ENCODE results near the gene HMGB1.

Gene HMGB1

DNA sequence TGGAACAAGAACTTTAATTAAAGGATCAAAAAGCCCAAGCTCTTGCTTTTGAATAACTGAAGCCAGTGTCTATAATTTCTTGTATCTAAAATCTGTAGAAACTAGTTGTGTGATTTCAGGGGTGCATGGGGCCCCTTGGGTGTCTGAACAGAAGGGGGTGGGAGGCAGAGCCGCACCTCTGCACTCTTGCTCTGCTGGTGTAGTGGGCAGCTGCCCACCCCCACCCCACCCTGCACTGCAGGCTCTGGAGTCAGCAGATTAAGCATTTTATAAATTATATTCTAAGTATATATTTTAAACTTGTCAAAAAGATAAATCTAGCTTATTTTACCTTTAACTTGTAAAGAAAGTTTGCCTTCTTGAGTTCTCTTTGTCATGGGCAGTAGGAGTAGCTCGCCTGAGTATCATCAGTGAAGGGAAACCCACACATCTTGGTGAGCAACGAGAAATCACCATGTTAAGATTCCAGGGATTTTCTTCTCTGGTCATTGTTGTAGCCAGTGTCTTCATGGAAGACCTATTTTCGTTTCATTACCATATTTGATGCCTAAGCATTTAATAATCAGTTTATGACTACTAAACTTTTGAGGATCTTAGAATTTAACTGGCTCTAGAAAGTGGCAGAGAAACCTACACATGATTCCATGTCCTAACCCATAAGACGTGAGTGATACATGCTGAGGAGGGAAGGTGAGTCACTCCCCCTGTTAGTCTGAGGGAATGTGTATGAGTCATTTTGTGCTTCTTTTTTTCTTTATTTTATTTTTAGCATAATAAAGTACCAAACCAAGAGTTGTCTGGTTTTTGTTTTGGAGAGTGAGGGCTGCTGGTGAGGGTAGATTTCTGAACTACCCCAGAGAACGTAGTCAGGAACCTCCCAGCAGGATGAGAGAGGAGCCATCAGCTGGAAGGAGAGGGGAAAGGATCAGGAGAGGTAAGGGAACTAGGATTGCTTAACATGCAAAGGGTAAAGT, 35.7 kb downstream of the HMGB1 start:
- peak; percentile 51 for DNase-seq

DNA sequence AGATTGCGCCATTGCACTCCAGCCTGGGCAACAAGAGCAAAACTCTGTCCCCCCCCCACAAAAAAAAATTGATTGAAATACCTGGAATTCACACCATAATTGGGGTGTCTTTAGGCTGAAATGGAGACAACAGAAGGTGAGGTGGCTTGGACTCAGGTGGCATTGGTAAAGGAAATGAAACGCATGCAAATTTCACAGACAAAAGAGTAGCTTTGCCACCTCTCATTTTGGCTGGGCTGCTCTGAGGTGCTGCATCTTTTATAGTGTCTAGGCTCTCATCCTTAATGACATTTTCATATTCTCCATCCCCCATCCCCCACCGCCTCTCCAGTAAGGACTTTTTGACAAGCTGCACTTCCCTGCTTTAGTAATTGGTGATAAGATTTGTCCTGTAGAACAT, 36.5 kb downstream of the HMGB1 start:
- DNase-seq: no peak

DNA sequence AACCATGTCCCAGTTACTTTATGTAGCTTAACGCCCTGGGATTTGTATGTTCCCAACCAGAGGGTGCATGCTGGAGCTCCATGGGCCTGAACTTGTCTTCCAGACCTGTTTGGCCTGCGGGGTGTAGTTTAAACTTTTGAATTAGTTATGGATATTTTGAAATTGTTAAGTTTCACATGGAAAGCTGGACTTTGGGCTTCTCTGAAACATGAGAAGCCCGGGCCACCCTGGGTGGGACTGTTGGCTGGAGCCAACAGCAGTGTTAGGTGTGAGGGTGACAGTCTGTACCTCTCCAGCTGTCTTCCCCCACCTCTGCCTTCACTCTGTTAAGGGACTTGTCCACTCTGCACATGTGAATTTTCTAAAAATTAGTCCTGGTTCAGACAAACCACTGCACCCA, 41.8 kb downstream of the HMGB1 start:
- no peak for DNase-seq

DNA sequence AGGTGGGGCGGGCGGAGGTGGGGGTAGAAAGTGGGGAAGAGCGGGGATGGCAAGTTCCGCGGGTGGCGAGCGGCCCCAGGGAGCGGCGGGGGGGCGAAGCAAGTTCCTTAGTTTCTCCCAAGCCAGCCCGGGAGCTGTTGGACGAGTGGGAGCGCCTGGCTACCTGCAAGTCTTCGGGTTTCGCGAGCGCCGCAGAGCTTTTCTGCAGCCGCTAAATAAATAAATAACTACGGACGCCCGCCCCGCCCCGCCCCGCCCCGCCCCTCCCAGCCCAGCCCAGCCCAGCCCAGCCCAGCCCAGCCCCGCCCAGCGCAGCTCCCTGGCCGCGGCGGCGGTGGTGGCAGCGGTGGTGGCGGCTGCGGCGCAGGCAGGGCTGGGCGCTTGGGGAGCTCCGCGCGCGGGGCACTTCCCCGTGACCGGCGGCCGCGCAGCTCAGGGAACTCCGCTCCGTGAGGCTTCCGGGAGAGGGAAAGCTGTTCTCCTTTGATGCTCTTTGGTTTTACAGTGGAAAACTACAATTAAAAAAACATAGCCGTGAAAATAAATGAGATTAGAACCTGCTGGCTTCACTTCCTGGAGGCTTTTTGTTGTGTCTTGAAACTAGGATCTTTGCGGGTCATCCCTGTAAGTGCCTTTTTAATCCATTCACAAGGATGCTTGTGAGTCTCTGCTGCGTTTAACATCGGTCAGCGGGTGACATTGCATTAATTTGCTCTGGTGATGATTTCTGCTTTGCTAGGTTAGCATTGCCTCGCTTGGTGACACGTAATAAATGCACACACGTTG, 43.5 kb downstream of the HMGB1 start, which contains the start of gene UBE2L5:
TSS of gene UBE2L5 (plus strand) at position 440 of the 786 bp plus-strand sequence. CDS start 5,498 bp downstream, outside the sequence.
- peak; percentile 80 for DNase-seq

DNA sequence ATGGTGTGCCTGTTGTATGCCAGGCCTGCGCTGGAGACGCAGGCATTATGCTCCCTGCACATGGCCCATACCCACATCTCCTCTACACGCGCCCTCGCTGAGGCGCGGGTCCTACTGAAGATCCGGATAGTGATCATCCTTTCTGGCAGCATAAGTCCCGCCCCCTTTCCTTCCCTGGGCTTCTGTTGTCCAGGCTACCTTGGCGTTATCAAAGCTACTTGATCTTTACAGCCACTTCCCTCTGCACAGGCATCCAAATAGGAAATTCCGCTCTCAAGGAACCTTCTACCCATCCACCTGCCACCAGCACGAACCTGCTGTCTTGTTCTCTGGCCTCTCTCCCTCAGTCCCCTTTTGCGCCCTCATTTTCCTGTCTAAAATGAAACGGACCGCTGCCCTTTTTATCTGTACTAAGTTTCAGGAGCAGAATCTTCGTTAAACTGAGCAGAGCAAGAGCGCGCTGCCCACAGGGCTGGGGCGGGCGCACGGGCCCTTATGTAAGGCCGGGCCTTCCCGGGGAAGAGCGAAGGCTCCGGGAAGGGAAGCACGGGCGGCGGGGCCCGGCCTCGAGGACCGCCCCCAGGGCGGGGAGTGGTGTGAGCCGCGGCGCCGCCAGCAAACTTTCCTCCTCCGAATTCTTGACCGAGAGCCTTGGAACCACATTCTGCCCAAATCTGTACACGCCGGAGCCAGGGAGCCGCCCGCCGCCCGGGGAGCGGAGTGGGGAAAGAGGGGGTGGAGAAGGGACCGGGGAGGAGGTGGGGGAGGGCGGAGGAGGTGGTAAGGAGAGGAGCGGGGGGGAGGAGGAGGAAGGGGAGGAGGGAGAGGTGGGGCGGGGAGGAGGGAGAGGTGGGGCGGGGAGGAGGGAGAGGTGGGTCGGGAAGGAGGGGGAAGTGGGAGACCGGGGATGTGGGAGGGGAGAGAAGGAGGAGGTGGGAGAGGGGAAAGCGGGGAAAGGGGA, 44.4 kb downstream of the HMGB1 start:
- DNase-seq: peak; percentile 68

DNA sequence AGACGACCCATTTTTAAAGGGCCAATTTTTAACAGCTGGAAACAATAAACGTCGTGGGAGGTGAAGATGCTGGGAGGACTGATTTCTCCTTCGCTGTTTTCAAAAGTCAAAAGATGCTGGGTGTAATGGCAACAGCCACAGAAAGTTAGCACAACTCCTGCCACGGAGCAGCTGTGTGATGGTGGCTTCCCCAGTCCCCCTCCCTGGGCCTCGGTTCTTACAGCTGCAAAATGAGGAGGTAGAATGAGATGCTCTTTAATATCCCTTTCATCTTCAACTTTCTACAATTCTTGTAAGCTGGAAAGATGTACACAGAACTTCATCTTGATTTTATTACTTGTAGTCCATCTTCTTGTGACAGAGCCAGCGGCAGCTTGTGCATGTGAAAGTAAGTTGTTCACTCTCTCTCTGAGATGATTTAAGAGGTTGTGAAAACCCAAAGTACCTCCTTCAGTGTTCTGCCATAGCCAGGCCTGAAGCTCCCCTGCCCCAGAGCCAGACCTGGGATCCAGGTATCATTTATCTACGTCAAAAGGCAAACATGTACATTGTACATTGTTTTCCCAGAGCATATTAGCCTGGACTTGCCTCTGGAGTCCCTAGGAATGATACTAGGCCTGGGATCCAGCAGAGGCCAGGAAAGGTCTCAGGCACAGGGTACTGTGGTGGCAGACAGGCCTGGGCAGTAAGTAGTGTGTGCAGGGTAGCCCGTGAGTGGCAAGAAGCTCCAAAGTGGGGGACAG, 46.8 kb downstream of the HMGB1 start:
- DNase-seq: no peak

DNA sequence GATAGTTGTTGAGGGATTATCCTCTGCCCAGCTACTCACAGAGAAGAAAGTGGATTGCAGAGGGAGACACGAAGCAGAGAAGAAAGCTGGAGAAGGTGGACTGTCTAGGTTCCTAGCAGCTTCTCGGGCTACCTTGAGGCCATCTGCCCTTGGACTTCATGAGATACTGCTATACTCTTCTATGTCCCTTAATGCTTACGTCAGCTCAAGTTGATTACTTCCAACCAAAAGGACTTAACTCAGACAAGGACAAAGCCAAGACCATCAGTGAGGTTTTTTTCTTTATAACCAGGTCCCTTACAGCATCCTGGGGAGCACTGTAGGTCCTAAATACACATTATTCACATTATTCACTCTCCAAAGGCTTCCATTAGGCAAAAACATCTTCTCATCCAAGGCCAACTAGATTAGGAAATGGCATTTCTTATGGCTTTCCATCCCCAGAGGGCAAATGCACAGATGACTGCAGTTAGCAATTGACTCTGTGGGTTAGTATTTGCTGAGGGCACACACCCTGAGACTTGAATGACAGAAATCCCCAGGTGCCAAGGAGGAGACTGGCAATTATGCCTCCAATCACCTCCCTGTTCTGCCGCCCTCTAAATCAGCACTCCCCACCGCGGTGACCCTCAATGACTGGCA, 47.5 kb downstream of the HMGB1 start:
- DNase-seq: no peak

DNA sequence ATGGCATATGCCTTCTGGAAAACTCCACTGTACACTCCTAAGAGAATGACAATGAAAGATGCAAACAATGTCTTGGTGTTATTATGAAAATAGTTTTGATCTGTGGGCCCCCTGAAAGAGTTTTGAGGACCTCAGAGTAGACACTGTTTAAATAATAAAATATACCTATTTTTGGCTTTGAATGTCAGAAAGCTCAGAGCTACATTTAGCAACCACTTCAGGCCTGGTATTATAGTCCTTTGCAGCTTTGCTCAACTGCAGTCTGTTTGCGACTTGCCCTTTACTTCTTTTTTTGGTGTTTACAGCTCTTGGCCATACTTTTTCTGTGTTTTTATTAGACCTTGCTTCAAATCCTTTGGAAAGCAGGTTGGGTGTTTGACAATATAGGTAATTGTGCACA, 49.3 kb downstream of the HMGB1 start:
- DNase-seq: no peak

DNA sequence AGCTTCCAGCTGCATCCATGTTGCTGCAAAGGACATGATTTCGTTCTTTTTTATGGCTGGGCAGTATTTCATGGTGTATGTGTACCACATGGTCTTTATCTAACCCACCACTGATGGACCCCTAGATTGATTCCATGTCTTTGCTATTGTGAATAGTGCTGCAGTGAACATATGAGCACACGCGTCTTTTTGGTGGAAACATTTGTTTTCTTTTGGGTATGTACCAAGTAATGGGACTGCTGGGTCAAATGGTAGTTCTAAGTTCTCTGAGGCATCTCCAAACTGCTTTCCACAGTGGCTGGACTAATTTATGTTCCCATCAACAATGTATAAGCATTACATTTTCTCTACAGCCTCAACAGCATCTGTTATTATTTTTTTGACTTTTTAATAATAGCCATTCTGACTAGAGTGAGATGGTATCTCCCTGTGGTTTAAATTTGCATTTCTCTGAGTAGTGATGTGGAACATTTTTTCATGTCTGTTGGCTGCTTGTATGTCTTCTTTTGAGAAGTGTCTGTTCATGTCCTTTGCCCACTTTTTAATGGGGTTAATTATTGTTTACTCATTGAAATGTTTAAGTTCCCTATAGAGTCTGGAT, 50.2 kb downstream of the HMGB1 start:
- DNase-seq: no peak

DNA sequence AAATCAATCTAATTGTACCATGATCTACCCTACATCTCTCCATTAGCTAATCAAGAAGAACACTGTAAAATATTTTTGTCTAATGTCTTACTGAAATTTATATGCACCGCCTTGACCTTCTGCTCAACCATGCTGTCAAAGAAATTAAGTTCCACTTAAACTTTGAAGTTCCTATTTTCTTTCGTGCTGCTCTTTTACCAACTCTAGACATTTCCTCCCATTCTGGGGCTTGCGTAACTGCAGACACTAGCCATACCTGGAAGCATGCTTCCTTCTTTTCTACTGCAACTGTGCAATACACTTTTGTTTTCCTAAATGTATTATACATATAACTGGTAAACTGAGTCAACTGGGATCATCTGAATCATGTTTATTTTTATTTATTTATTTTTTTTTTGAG, 51.9 kb downstream of the HMGB1 start:
- DNase-seq: no peak

DNA sequence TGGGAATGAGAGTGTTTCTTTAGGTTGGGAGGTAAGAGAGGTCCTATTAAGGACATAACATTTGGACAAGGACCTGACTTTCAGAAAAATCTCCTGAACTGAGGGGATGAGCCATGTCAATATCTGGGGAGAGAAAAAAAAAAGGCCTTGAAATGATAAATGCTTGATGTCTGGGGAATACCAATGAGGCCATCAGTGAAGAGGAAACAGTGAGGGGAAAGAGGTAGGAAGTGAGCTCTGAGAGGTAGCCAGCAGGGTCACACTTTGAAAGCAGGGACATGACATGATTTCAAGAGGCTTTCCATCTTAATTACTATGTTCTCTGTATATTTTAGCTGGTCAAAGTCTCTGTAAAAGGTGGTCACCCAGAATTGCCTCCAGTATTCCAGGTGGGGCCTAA, 53.4 kb downstream of the HMGB1 start:
- no peak for DNase-seq

DNA sequence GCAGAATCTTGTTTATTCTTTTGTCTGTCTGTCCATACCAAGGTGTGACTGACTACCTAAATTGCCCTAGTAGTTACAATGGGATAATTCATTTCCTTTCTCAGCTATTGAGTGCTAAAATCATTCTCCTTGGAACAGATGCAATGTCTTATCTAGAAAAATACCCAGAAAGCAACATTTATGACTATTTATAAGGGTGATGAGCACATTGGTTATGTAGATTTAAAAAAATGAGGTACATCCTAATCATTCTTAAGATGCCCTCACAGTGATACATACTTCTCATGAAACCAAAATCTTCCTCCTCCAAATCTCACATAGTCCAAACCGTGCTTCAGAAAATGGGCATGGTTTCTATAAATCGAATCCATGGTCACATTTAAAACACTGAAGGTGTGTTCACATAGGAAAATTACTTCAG, 55.0 kb downstream of the HMGB1 start:
- DNase-seq: no peak

DNA sequence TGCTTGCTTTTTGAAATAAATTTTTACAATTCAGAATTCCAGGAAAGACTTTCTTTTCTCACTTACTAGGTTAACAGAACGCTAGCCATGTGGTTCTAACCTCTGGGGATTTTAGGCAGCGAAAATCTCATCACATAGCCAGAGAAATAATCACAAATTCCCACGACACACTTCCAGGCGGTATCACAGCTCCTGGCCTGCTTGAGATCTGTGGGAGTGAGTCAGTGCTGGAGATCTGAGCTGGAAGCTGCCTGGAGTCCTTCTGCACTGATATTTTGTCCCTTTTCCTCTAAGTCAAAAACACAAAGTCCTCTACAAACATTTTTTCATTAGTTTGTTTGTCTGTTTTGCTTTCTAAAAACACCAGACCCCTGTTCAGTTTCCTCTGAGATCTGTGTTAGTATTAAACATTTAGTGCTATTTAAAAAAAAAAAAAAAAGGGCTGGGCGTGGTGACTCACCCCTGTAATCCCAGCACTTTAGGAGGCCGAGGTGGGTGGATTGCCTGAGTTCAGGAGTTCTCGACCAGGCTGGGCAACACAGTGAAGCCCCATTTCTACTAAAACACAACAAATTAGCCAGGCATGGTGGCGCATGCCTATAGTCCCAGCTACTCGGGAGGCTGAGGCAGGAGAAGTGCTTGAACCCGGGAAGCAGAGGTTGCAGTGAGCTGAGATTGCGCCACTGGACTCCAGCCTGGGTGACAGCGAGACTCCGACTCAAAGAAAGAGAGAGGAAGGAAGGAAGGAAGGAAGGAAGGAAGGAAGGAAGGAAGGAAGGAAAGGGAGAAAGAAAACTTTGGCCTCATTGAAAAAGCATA, 55.6 kb downstream of the HMGB1 start:
- no peak for DNase-seq

DNA sequence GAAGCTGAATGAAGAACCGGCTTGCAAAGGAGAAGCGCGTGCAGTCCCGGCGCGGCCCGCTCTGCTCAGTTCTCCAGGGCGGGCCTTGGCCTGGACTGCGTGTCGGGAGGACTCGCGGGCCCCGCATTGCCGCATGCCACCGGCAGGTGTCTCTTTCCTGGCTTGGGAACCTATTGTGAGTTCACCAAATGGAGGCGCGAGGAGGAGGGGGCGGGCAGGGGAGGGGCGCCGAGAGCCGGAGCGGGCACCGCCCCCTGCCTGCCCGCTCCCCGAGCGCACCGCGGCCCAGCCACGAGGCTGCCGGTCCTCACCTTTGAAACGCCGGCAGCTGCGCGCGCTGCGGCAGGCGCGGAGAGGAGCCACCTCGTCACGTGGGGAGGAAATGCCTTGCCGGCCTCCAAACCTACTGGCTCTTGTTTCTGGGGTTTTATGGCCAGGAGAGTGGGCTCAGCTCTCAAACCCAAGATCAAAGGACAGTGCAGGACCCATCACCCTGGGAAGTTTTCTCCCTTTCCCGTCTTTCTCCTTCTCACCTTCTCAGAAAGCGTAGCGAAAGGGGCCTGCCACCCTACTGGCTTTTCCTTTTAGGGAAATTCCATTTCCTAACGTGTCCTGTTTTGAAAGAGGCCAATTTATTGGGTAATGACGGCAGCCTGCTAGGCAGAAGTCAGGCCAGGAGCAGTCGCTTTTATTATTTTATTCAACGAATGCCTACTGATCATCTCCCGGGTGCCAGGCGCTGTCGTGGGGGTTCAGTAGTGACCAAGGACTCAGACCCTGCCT, 57.2 kb downstream of the HMGB1 start:
- peak; percentile 97 for DNase-seq

DNA sequence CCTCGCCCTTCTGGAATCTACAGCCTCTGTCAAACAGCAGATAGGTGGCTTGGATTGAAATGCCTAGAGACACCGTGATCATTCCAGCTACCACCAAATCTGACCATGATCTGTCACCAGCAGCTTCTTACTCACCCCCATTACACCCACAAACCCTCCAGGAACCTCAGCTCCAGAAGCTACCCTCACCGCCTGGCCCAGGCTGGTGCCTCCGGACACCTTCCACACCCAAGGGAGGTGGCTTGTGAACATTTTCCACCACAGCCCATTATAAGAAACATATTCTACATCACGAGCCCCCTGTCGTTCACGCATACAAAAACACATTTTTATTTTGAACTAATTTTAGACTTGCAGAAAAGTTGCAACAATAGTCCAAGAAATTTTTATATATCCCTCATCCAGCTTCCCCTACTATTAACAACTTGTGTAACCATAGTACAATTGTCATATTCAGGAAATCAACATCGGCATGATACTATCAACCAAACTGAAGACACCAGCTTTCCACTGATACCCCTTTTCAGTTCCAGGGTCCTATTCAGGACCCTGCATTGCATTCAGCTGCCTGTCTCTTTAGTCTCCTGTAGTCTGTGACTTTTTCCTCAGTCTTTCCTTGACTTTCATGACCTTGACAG, 58.8 kb downstream of the HMGB1 start:
- no peak for DNase-seq

Data from stimulated activated CD4-positive, alpha-beta T cell treated with anti-CD3 and anti-CD28 coated beads, Interleukin-15, amount 100 ng/mL, for 24 hours (primary cell).